ENCODE measurements around the gene KCTD6. TPM values are rescaled to one million over a fixed set of nuclear protein-coding genes. Genes with fewer than 3 reads are reported as not detected.
A peak's percentile ranks its signal among the peaks of the same experiment; 100 is the strongest.

The KCTD6 gene
- total and polyA plus RNA-seq, 2 of the 4 experiments (the other 2 are of a cell fraction), result 7.0 to 9.2 TPM

DNA sequence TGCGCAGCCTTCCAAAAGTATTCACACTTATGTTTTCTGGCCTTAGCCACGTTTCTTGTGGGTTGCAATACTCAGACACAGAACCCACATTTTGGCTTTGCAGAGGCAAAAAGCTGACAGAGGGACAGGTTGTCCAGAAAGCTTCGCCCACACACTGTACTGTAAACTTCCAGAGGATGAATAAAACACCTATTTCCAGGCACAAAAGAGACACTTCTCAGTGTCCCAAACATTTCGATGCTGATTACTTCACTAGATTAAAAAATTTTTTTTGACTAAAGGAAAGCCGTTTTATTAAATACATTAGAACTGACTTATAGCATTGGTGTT is 28.0 kb upstream of the KCTD6 start:
- H3K9me3 ChIP-seq (ENCODE audit: control insufficient read depth, insufficient read depth, low read length), result no peaks in the 10 kb centered on the region
- H3K9ac ChIP-seq (ENCODE audit: low read depth, low read length), result no peak overlapping the region
- no CpG with 5 or more reads among the region's 5 CpGs for WGBS, 2 experiments (ENCODE audit: extremely low coverage in 2 of 2, insufficient read length in 1 of 2)
- no peak overlapping the region for H3K4me3 ChIP-seq (ENCODE audit: insufficient read depth, low read depth, low read length)
- no peaks in the 10 kb centered on the region for H3K36me3 ChIP-seq (ENCODE audit: control insufficient read depth, insufficient read depth, low read length)
- peak overlapping the region; percentile 25; the same call in 1 of the 2 replicates for H2BK20ac ChIP-seq (ENCODE audit: low read depth, low read length)
- ATAC-seq (ENCODE audit: low read depth) (no peak; the same call in 1 of the 2 replicates), DNase-seq (no peak)
- H4K91ac ChIP-seq (ENCODE audit: insufficient read depth, low read depth, low read length), result no peak overlapping the region
- H3K9me1 ChIP-seq (ENCODE audit: insufficient read depth, low read length), result no peaks in the 10 kb centered on the region
- no TSS peak for BruUV-seq (replicated peaks)
- in situ Hi-C loops (cut with MboI; ENCODE audit: low sequenced_read_pairs) (no loop called here), dilution Hi-C loops (cut with HindIII; ENCODE audit: low sequenced_read_pairs, unreplicated experiment) (no loop called here), intact Hi-C loops (cut with micrococcal nuclease) (loop anchor here (2.0 kb wide), 1 partner anchor 69 kb away; no protein-coding TSS in a partner anchor)
- H4K5ac ChIP-seq (ENCODE audit: low read depth, low read length), result no peak overlapping the region
- no peaks in the 10 kb centered on the region for H3K79me1 ChIP-seq (ENCODE audit: low read depth in 1 of 2, low read length in 2 of 2)
- H3K4ac ChIP-seq (ENCODE audit: low read depth, low read length), result no peak overlapping the region
- H3K14ac ChIP-seq (replicated peaks; ENCODE audit: low read depth, low read length), result no peak overlapping the region
- no peaks in the 10 kb centered on the region for H4K20me1 ChIP-seq (ENCODE audit: insufficient read depth, low read length)
- H2BK15ac ChIP-seq (ENCODE audit: low read depth, low read length), result no peak overlapping the region
- CTCF ChIA-PET, result interaction anchor here (0.5 to 1.3 kb wide), 6 partner anchors 8 to 1237 kb away, joined by 3 to 5 read pairs (median 4); partner anchors contain the start of gene KCTD6
- H2BK120ac ChIP-seq (ENCODE audit: low read depth, low read length), result no peak overlapping the region
- no peaks in the 10 kb centered on the region for H3K27me3 ChIP-seq (ENCODE audit: control insufficient read depth, insufficient read depth, low read length)
- H4K8ac ChIP-seq (ENCODE audit: low read depth in 2 of 2, low read length in 2 of 2), result 0 out of 4 replicates have a peak overlapping the region, but pooled peaks of 1 of the 2 experiments have one; percentile 6
- no peak overlapping the region for H2AK9ac ChIP-seq (replicated peaks; ENCODE audit: low read depth, low read length, poor library complexity)
- no peak overlapping the region for H3K4me2 ChIP-seq (ENCODE audit: low read depth, low read length)
- H3K56ac ChIP-seq (ENCODE audit: extremely low read depth, insufficient read depth, low read length), result no peak overlapping the region
- POLR2A ChIA-PET (ENCODE audit: unreplicated experiment), result no interaction called here
- H2AK5ac ChIP-seq (ENCODE audit: low read depth, low read length), result no peak overlapping the region
- H3K27ac ChIP-seq (ENCODE audit: insufficient read depth, low read length), result no peak overlapping the region
- peak overlapping the region; percentile 17 for H2AFZ ChIP-seq (replicated peaks; ENCODE audit: low read length, poor library complexity)
- no peak overlapping the region for H3K18ac ChIP-seq (ENCODE audit: low read depth, low read length)
- peaks cover 4% of the 10 kb centered on the region; the same call in 1 of the 2 replicates for H3K4me1 ChIP-seq (ENCODE audit: control insufficient read depth, insufficient read depth, low read length)
- H2BK5ac ChIP-seq (ENCODE audit: low read depth, low read length, poor library complexity, severe bottlenecking), result no peak overlapping the region
- TF ChIP-seq BHLHE40 (IDR thresholded peaks at IDR 0.05; ENCODE audit: low read depth, low read length), result peak; percentile 18; the same call in 1 of the 2 replicates
- TF ChIP-seq MAZ (IDR thresholded peaks at IDR 0.05; ENCODE audit: borderline replicate concordance, low read depth, low read length), result no peak
- H3K23ac ChIP-seq (ENCODE audit: low read depth, low read length), result no peak overlapping the region

Measured in IMR-90 (cell line).